Measurements from ENCODE around the gene FMR1NB. TPM values are rescaled to one million over a fixed set of nuclear protein-coding genes. Genes with fewer than 3 reads are reported as not detected.
A peak's percentile ranks its signal among the peaks of the same experiment; 100 is the strongest.

FMR1NB gene
- total RNA-seq, 1 donor from 2014 or later: not detected

DNA sequence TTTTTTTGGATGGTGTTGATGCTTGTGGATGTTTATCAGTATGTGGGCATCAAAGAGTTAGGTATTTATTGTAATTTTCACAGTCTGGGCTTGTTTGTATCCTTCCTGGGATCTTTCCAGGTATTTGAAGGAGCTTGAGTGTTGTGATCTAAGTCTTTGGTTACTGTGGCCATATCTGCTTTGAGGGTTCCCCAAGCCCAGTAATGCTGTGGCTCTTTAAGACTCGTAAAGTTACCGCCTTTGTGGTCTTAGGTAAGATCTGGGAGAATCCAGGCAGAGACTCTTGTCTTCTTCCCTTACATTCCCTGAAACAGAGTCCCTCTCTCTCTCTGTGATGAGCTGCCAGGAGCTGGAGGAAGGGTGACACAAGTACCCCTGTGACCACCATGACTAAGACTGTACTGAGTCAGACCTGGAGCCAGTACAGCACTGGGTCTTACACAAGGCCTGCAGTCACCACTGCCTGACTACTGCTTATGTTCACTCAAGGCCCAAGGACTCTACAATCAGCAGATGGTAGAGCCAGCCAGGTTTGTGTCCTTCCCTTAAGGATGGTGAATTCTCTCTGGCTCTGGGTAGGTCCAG lies 62.2 kb downstream of the FMR1NB start:
- peak; percentile 41 for DNase-seq (ENCODE audit: low read depth)
- no peak overlapping the region for H3K4me3 ChIP-seq (ENCODE audit: low read depth, low read length)
- FAIRE-seq: no peak
- H3K27me3 ChIP-seq (ENCODE audit: control insufficient read depth, insufficient read depth, low read length): no peaks in the 10 kb centered on the region
- H3K36me3 ChIP-seq (ENCODE audit: control insufficient read depth, insufficient read depth, low read length): no peaks in the 10 kb centered on the region
- no peak for TF ChIP-seq CTCF (IDR thresholded peaks at IDR 0.05; ENCODE audit: insufficient read depth, low read length, severe bottlenecking)

DNA sequence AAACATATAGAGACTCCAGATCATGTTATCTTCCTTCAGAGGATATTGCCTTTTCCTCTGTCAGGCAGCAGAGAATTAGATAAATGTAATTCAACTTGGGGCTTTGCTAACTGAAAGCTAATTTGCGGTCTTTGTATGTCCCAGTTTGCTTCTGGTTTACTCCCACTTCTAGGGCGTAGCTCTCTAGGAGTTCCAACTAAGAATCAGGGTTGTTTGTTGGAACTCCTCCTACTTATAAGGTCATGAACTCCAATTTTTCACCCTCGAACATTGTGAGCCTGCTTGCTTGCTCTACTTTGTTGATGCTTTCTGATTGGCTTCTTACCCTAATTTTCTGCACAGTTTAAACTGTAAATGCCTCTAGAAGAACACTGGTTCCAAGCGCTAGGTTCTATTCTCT lies 66.1 kb downstream of the FMR1NB start:
- DNase-seq (ENCODE audit: low read depth): no peak
- Histone ChIP-seq H3K36me3 (ENCODE audit: control insufficient read depth, insufficient read depth, low read length) (no peaks in the 10 kb centered on the region), H3K27me3 (ENCODE audit: control insufficient read depth, insufficient read depth, low read length) (no peaks in the 10 kb centered on the region), H3K4me3 (ENCODE audit: low read depth, low read length) (no peak overlapping the region)
- FAIRE-seq: no peak
- TF ChIP-seq CTCF (IDR thresholded peaks at IDR 0.05; ENCODE audit: insufficient read depth, low read length, severe bottlenecking): no peak

GRCh38 chrX:148049441-148049840 lies 68.3 kb downstream of the FMR1NB start:
- peak; percentile 42 for TF ChIP-seq CTCF (IDR thresholded peaks at IDR 0.05; ENCODE audit: insufficient read depth, low read length, severe bottlenecking)
- FAIRE-seq: no peak
- Histone ChIP-seq H3K36me3 (ENCODE audit: control insufficient read depth, insufficient read depth, low read length) (no peaks in the 10 kb centered on the region), H3K27me3 (ENCODE audit: control insufficient read depth, insufficient read depth, low read length) (no peaks in the 10 kb centered on the region), H3K4me3 (ENCODE audit: low read depth, low read length) (no peak overlapping the region)
- peak; percentile 23 for DNase-seq (ENCODE audit: low read depth)

- Histone ChIP-seq H3K4me3 (ENCODE audit: low read depth, low read length) (no peak overlapping the region), H3K27me3 (ENCODE audit: control insufficient read depth, insufficient read depth, low read length) (no peaks in the 10 kb centered on the region), H3K36me3 (ENCODE audit: control insufficient read depth, insufficient read depth, low read length) (no peaks in the 10 kb centered on the region)
- FAIRE-seq (no peak), DNase-seq (ENCODE audit: low read depth) (no peak)
- TF ChIP-seq CTCF (IDR thresholded peaks at IDR 0.05; ENCODE audit: insufficient read depth, low read length, severe bottlenecking): no peak
These were observed 70.8 kb downstream of the FMR1NB start for GRCh38 chrX:148051973-148052372.

- Histone ChIP-seq H3K27me3 (ENCODE audit: control insufficient read depth, insufficient read depth, low read length) (no peaks in the 10 kb centered on the region), H3K36me3 (ENCODE audit: control insufficient read depth, insufficient read depth, low read length) (no peaks in the 10 kb centered on the region), H3K4me3 (ENCODE audit: low read depth, low read length) (no peak overlapping the region)
- FAIRE-seq (no peak), DNase-seq (ENCODE audit: low read depth) (no peak)
- no peak for TF ChIP-seq CTCF (IDR thresholded peaks at IDR 0.05; ENCODE audit: insufficient read depth, low read length, severe bottlenecking)
These were observed 86.1 kb downstream of the FMR1NB start for GRCh38 chrX:148067285-148067684.
